Fibroblast of the aortic adventitia (primary cell): ENCODE results near the gene AGGF1. TPM values are rescaled to one million over a fixed set of nuclear protein-coding genes. Genes with fewer than 3 reads are reported as not detected.
A peak's percentile ranks its signal among the peaks of the same experiment; 100 is the strongest.
"Not testable (repeated sequence)": the region's sequence is repeated elsewhere in the genome, so short reads cannot be mapped to it uniquely, and the experiment has no call there.

Source experiments
- DNase-seq: peaks from one replicate; pipeline ENCODE4 v3.0.0-alpha.2; 2010; ENCODE audit warnings: low read depth
- H3K4me3 ChIP-seq: 2 replicates; pipeline ENCODE4 v1.5.1; 2011; ENCODE audit warnings: low read depth, mild to moderate bottlenecking, control low read depth, low read length, moderate library complexity
- CTCF ChIP-seq: IDR thresholded peaks from 2 replicates; pipeline ENCODE4 v1.5.1; 2011; ENCODE audit warnings: mild to moderate bottlenecking, low read length, control low read depth, inconsistent platforms; ENCODE audit not compliant: insufficient read depth
- small RNA-seq: library from RNA; depleted of rRNA; stranded (forward); fragments of <200 nt; gene quantifications from one replicate; pipeline ENCODE3, GENCODE V24; 2012
- total RNA-seq: library from RNA; depleted of rRNA; stranded (reverse); fragments of >200 nt; gene quantifications from 2 replicates; pipeline ENCODE4 v1.2.3, GENCODE V29; 2012; ENCODE audit warnings: low replicate concordance

Gene AGGF1
- total RNA-seq, 1 donor, result 22.5 TPM

GRCh38 chr5:77104813-77105212, 74.6 kb downstream of the AGGF1 start:
- no peak overlapping the region for H3K4me3 ChIP-seq
- TF ChIP-seq CTCF, result no peak
- no peak for DNase-seq

DNA sequence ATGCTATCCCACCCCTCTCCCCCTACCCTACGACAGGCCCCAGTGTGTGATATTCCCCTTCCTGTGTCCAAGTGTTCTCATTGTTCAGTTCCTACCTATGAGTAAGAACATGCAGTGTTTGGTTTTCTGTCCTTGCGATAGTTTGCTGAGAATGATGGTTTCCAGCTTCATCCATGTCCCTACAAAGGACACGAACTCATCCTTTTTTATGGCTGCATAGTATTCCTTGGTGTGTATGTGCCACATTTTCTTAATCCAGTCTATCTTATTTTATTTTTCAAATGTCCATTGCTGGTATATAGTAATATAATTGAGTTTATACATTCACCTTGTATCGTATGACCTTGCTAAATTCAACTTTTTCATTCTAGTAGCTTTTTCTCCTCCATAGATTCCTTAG, 76.8 kb downstream of the AGGF1 start:
- not testable (repeated sequence) for DNase-seq, H3K4me3 ChIP-seq

Small RNAs within 50 kb of the gene (small RNA-seq; reads per million reads assigned to genes)
- gene SNORA47, result 16.2 reads per million, percentile 95 among the genes with 10 or more reads in this experiment

Other genes starting within 250 kb of the AGGF1 start
- gene F2RL1, start 211.4 kb upstream of the AGGF1 start, total RNA-seq, result 3.1 and 35.1 TPM in 2 replicates
- gene S100Z, start 180.4 kb upstream of the AGGF1 start, total RNA-seq, result not detected in 2 replicates
- gene CRHBP, start 77.4 kb upstream of the AGGF1 start, total RNA-seq, result 6.4 TPM in 1 of 2 replicates, not detected in the other
- gene ZBED3, start 56.9 kb downstream of the AGGF1 start, total RNA-seq, result 0.90 and 23.0 TPM in 2 replicates
- not detected in 2 replicates for gene PDE8B, start 180.3 kb downstream of the AGGF1 start, total RNA-seq